ENCODE data around the gene MACROD2. TPM values are rescaled to one million over a fixed set of nuclear protein-coding genes. Genes with fewer than 3 reads are reported as not detected.

MACROD2 gene
- polyA plus RNA-seq, 1 donor: 2.7 TPM

DNA sequence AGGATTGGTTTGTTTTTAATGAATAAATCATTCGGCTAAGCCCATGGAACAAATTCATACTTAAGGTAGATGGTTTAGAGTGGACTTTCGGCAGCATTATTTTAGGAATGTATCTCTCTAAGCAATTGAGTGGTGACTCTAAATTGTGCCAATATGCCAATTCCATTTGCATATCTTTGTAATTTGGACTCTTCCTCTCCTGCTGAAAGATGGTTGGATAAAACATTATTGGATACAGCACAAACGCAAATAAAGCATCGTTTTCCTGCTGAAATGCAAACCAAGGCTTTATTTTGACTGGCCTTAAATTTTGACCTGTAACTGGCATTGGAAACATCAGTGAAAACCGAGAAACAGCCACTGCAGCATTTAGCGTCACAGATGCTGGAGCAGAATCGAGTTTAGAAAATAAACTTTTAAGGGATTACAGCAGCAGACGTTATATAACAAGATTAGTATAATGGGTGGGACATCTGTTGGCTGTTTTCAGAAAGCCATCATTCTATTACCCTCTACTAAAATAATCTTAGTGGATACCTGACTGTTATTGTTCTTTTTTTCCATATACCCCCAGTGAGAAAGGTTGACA, 1852.0 kb downstream of the MACROD2 start:
- DNase-seq (ENCODE audit: low read depth): no peak

DNA sequence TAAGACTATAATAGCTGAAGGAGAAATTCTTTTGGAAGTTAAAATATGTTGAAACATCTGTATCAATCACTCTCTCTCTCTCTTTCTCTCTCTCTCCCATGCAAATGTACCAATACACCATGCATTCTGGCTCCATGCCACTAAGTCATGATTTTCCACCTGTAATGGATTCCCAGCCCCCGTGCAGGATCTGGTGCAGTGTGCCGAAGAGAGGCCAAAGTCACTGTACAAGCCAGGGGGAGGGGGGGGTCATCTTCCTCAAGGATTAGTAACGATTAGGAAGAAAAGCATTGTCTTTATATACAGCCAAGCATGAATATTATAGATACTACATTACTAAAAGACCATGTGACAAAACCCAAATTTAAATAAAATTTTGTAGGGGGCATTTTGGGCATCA, 1852.8 kb downstream of the MACROD2 start:
- no peak for DNase-seq (ENCODE audit: low read depth)

DNA sequence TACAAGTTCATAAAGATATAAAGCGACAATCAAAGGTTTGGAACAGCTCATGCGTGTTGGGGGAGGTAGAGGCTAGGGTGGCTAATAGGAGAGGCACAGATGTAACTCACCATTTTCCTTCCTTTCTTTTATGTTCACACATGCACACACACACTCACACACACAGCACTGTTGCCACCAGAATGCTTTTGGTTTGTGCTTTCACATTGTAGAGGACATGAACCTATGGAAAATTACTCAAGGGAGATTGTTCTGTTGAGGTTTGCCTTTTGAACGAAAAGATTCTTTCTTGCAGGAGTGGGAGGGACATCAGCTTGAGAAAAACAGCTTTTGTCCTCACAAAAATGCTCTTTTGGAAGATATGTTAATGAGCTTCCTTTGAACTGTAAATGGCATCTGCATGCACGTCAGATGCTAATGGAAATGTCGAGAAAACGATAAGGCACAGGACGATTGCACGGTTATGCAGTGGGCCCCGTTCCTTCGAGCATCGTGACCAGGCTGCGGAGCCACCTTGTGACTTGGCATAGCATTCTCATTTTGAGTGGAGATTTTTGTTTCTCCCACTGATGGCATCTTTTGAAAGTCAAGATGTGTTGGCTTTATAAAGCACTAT, 1853.8 kb downstream of the MACROD2 start:
- DNase-seq (ENCODE audit: low read depth): no peak

- DNase-seq (ENCODE audit: low read depth): no peak
Observed at GRCh38 chr20:15851576-15852215, 1856.4 kb downstream of the MACROD2 start.

DNA sequence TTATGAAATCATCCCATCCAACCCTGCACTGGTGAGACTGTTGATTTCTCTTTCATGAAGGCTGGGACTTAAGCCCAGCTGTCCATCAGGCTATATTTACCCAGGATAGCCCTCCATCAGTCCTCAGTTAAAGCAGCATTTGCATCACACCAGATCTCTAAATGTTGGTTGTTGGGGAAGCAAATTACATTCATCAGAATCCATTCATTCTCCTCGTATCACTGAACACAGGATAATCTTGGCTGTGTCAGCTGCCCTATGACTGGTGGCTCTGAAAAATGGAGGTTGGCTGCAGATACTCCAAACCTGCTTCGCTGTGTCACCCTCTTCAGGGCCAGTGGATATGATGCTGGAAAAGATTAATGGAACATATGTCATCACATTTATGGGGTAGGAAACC, 1859.6 kb downstream of the MACROD2 start:
- no peak for DNase-seq (ENCODE audit: low read depth)

DNA sequence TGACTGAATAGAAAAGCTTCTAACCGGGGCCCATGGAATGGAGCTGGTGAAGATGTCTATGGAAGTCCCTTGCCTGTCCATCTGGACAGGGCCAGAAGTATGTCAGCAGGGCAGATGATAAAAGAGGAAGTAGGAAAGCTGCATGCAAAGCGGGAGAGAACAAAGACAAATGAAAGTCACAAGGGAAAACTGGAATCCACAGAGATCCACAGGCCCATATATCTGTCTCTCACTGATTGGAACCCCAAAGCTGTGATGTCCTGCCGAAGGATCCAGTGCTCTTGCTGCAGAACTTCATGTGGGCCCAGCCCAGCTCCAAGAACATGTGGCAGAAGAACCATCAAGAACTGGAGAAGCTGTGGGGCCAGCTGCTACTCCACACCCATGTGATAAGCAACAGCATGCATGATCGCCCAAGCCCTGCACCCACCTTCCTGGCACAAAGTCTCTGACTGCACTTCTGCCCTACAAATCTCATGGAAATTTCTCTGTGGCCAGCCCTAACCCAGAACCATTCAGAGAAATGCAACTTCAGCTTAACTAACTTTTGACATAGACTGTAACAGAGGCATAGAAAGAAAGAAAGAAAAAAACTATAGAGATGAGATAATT, 1862.0 kb downstream of the MACROD2 start:
- DNase-seq (ENCODE audit: low read depth): no peak

GRCh38 chr20:15859061-15859460, 1863.7 kb downstream of the MACROD2 start:
- no peak for DNase-seq (ENCODE audit: low read depth)

DNA sequence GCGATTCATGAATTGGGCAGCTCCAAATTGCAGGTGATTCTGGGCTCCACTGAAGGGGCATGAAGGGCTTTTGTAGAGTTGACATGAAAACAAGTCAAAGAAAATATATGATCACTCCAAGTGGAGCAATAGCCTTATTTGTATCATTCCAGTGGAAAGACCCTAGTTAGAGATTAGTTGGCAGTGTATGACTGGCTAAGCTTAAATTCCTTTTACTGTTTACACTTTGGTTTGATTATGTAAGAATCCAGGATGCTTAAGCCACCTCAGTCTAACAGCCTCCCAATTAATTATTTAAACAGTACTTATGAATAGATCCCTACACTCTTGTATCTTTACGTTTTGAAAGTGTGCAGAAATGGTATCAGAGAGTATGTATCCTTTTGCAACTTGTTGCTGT, 1865.5 kb downstream of the MACROD2 start:
- DNase-seq (ENCODE audit: low read depth): no peak

DNA sequence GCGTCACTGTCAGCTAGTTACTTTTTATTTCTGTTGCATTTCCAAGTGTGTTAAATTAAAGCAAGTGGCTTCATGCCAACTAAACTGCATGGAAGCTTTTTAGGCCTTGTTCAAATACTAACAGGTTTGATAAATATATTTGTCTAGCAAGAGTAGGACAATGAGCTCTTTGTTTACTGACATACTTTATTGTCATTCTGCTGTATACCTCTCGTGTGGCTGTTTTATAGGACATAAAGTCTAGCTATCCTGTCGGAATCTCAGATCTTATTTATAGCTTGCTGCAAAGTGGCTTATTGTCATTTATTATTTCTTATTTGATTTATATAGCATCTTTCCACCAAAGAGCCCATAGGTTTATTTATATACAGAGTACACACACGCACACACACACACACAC, 1866.9 kb downstream of the MACROD2 start:
- no peak for DNase-seq (ENCODE audit: low read depth)

DNA sequence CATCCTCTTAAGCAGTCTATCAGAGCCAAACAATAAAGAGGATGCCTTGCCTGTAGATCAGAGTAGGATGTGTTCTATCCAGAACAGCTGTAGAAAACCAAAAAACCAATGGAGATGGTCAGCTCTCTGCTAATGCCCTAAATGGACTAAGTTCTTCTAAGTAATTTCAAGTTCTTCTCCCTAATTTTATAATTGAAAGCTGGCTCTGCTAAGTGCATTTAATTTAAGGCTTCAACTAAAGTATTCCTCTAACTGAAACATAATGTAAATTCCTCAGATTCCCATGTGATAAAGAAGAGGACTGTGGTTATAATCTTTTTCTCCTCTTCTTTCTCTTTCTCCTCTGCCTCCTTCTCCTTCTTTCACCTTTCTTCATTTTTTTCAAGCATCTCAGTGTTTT, 1868.4 kb downstream of the MACROD2 start:
- DNase-seq (ENCODE audit: low read depth): no peak

- DNase-seq (ENCODE audit: low read depth): no peak
Observed at GRCh38 chr20:15865553-15865952, 1870.2 kb downstream of the MACROD2 start.

- DNase-seq (ENCODE audit: low read depth): no peak
Observed at GRCh38 chr20:15866916-15867730, 1871.8 kb downstream of the MACROD2 start.

DNA sequence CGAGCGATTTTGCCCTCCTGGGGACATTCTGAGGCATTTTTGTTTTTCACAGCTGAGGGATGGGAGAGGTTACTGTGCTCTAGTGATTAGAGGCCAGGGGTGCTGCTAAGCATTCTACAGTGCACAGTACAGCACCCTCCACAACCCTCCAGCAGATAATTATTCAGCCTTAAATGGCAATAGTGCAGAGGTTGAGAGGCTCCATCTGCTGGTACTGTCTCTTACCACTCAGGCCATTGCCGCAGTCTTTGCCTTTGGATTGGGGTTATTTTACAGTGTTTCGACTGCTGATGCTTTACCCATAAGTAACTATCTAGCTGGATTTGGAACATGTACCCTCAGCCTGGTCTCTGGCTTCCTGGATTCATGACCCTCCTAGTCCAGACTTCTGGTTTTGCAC, 1872.6 kb downstream of the MACROD2 start:
- no peak for DNase-seq (ENCODE audit: low read depth)

GRCh38 chr20:15875446-15875845, 1880.1 kb downstream of the MACROD2 start:
- no peak for DNase-seq (ENCODE audit: low read depth)

DNA sequence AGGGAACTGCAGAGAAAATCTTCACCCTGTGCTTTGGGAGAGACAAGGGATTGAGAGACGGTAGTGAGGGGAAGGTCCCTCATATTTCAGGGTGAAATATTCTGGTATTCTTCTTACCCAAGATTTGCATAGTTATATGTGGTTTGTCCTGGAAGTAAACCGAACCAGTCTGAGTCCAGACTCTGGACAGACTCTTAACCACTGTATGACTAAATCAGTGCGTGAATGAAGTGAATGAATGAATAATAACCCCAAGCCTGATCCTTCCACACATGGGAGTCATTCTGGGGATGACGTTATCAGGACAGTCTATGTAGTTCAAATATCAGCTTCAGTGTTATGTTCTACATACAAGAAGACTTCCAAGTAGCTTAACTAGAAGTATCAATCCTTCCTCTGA, 1887.2 kb downstream of the MACROD2 start:
- DNase-seq (ENCODE audit: low read depth): no peak

DNA sequence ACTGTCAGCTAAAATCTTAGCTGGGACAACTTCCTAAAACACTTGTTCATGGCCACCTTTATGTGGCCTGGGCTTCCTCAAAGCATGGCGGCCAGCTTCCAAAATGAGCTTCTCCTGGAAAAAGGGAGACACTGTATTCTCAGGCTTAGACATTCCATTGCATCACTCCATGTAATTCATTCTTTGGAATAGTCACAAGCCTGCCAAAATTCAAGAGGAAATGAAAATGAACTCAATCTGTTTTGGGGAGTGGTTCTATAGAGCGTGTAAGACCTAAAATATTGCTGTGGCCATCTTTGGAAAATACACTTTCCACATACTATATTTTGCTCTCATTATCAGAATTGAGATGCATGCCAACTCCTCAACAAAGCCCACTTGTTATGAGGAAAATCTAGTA, 1890.9 kb downstream of the MACROD2 start:
- no peak for DNase-seq (ENCODE audit: low read depth)

GRCh38 chr20:15887387-15887786, 1892.1 kb downstream of the MACROD2 start:
- DNase-seq (ENCODE audit: low read depth): no peak

GRCh38 chr20:15889061-15889460, 1893.7 kb downstream of the MACROD2 start:
- DNase-seq (ENCODE audit: low read depth): no peak

DNA sequence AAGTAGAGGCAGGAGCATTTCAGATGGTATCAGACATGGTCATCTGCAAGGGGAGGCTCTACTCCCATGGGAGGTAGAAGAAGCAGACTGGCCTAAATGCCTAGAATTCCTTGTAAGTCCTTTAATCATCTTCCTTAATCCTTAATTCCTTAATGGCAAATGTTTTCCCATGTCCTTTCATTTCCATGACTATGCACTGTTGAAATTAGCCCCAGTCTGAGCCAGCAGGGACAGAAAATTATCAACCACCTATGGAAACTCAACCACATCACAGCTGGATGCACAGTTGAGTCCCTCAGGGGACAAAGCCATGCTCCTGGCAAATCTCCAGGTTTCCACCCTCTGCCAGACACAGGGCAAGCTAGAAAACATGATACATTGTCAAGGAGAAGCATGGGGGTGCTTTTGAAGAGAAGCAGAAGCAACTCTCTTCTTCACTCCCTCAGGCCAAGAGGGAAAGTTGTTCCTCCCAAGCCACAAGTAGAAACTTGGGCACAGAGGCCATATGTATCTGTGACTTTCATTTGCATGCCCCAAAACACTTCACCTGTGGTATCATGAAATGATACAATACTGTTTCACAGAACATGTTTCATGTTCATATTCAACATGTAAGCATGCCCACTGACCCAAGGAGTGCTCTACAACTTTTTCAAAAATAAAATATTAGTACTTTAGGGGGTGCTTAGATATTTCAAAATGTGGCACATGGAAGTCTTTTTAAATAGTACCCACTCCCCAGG, 1894.4 kb downstream of the MACROD2 start:
- DNase-seq (ENCODE audit: low read depth): no peak

DNA sequence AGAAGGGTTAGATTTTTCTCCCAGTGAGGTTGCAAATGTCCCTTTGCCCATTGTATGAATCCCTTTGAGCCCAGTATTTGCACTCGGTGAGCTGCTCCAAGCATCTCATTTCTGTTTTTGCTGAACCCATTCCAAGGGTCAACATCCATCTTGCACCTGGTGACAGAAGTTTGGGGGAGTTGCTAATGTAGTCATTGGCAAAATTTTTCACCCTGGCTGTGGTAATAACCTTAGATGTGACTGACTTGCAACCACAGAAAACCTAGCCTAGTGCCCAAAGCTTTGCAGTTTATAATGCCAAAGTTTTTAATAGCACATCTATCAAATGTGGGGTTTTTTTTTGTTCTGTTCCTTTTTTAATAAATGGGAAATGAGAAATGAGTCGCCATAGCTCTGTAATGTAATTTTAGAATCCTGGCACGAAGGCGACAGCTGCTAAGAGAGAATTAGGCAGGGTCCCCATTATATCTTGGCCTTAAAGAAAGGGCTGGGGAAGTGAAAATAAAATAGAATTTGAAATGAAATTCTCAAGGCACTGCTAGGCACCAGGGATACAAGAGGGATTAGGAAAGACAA, 1895.2 kb downstream of the MACROD2 start:
- DNase-seq (ENCODE audit: low read depth): no peak

DNA sequence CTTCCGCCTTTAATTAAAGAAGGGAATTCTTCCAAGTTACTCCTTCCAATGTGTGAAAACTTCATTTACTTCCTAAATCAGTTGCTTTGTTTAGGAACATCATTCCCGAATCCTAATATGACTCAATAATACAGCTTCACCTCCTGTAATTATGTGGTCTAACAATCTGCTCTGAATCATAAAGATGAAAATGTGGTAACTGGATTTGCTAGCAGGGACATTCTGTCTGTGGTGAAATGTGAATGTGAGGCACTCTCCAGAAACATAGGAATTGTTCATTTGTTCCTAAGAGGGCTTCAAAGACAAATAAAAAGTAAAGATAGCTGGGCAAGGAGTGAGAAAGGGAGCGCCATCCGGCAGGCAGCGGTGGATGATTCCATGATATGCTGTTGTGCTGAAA, 1899.8 kb downstream of the MACROD2 start:
- no peak for DNase-seq (ENCODE audit: low read depth)
